NCI-H2171 treated with DMSO at 0.1 percent for 48 hours (cell line): Measurements from ENCODE around the gene MRLN.

Experiments used
- DNase-seq: peaks from one replicate; lab custom pipeline; 2025; lab: John Stamatoyannopoulos, UW

Gene MRLN

GRCh38 chr10:59705931-59706330 is 47.3 kb downstream of the MRLN start:
- no peak for DNase-seq

- DNase-seq: no peak
Measured at GRCh38 chr10:59704630-59705029, 48.6 kb downstream of the MRLN start.

GRCh38 chr10:59702347-59702746 is 50.9 kb downstream of the MRLN start:
- no peak for DNase-seq

GRCh38 chr10:59700709-59701108 is 52.5 kb downstream of the MRLN start:
- no peak for DNase-seq

GRCh38 chr10:59698326-59698725 is 54.9 kb downstream of the MRLN start:
- DNase-seq: no peak

- no peak for DNase-seq
Measured at GRCh38 chr10:59695637-59696036, 57.6 kb downstream of the MRLN start.

GRCh38 chr10:59694936-59695335 is 58.3 kb downstream of the MRLN start:
- DNase-seq: no peak

GRCh38 chr10:59692113-59692512 is 61.1 kb downstream of the MRLN start:
- DNase-seq: no peak

GRCh38 chr10:59688921-59689351 is 64.3 kb downstream of the MRLN start:
- DNase-seq: peak; percentile 40

- peak; percentile 6 for DNase-seq
Measured at GRCh38 chr10:59687657-59688056, 65.6 kb downstream of the MRLN start.
